Measurements from ENCODE around the gene HMG20A. TPM values are rescaled to one million over a fixed set of nuclear protein-coding genes. Genes with fewer than 3 reads are reported as not detected.
A peak's percentile ranks its signal among the peaks of the same experiment; 100 is the strongest.

The HMG20A gene
- total and polyA plus RNA-seq, 5 donors from 2014 or later = 24.4 to 32.3 (median 25.6) TPM

DNA sequence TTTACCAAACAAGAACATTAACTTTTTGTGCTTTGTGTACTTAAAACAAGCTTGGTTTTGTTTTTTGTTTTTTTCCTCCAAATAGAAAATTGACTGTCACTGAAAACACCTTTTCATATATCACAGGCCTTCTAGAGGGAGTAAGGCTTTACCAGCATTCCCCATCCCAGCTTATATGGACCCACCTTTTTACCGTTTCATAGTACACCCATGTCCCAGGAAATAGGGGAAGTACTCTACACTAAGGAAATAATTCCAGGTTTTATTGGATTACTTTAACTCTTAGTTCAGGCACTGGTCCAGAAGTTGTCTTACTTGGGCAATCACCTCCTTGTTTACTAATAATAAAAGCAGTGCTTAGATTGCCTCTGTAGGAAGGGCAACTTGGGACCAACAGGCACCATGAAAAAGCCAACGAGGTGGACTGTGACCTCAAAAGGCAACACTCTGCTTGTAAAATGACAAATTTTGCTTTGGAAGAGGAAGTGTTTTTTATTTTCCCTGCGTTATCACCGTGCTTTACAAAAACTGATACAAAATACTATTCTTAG, 26.2 kb downstream of the HMG20A start:
- H3K36me3 ChIP-seq (ENCODE audit: control insufficient read depth, insufficient read depth, low read length) = peaks cover 4% of the 10 kb centered on the region
- Mint-ChIP-seq H3K27me3 (no peaks in the 10 kb centered on the region), H3K36me3 (peaks cover 29% of the 10 kb centered on the region), H3K4me1 (peaks cover 17 to 41% (median 26%) of the 10 kb centered on the region in 4 donors), H3K4me3 (no peak overlapping the region), H3K9me3 (no peaks in the 10 kb centered on the region), H3K27ac (peak overlapping the region in 2 of 3 donors; percentile 49 to 51)
- ATAC-seq (ENCODE audit: low read depth in 2 of 2) = no peak
- no peak overlapping the region for H3K4me3 ChIP-seq (ENCODE audit: low read depth, low read length)
- H3K27ac ChIP-seq (ENCODE audit: insufficient read depth, low read length, poor library complexity, severe bottlenecking) = no peak overlapping the region
- H3K4me1 ChIP-seq (ENCODE audit: control insufficient read depth, insufficient read depth, low read length, poor library complexity, severe bottlenecking) = no peaks in the 10 kb centered on the region
- DNase-seq = no peak
- H3K27me3 ChIP-seq (ENCODE audit: control insufficient read depth, insufficient read depth, low read length) = no peaks in the 10 kb centered on the region
- H3K9me3 ChIP-seq (ENCODE audit: control insufficient read depth in 2 of 2, low read length in 2 of 2) = no peaks in the 10 kb centered on the region

DNA sequence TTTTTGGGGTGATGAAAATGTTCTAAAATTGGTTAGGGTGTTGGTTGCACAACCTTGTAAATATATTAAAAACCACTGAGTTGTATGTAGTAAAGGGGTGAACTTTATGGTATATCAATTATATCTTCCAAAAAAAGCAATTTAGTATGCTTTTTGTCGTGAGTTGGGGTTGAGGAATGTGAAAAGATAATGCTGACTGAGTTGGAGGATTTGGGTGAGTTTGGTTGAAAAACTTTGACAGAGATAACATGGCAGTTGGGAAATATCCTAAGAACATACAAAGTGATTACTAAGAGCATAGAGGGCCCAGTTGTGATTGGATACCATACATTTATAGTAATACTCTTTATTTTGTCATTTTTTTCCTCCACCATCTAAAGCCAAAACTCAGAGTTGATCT, 33.6 kb downstream of the HMG20A start:
- no peak for ATAC-seq (ENCODE audit: low read depth in 2 of 2)
- Mint-ChIP-seq H3K36me3 (peaks cover 6% of the 10 kb centered on the region), H3K27me3 (no peaks in the 10 kb centered on the region), H3K27ac (no peak overlapping the region), H3K4me3 (no peak overlapping the region), H3K4me1 (peaks cover 25 to 41% (median 38%) of the 10 kb centered on the region in 4 donors), H3K9me3 (no peaks in the 10 kb centered on the region)
- no peak for DNase-seq
- H3K4me3 ChIP-seq (ENCODE audit: low read depth, low read length) = no peak overlapping the region
- no peak overlapping the region for H3K27ac ChIP-seq (ENCODE audit: insufficient read depth, low read length, poor library complexity, severe bottlenecking)
- peaks cover 11% of the 10 kb centered on the region for H3K36me3 ChIP-seq (ENCODE audit: control insufficient read depth, insufficient read depth, low read length)
- no peaks in the 10 kb centered on the region for H3K9me3 ChIP-seq (ENCODE audit: control insufficient read depth in 2 of 2, low read length in 2 of 2)
- H3K27me3 ChIP-seq (ENCODE audit: control insufficient read depth, insufficient read depth, low read length) = no peaks in the 10 kb centered on the region
- H3K4me1 ChIP-seq (ENCODE audit: control insufficient read depth, insufficient read depth, low read length, poor library complexity, severe bottlenecking) = peaks cover 14% of the 10 kb centered on the region

DNA sequence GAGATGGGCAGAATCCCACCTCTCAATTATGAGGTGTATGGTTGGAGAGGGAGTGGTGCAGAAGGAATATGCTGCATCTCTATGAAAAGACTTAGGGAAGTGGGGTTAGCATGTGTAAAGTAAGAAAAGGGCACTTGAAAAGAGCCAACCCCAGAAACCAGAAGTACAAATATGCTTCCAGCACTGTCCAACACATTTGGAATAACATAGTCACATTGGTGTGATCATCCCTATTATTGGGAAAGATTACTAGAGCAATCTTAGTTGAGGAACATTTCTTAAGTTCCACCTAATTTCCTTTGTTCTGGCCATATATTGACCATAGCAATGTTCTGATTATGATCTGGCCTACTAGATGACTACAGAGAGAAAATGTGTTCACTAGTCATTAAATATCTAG, 34.3 kb downstream of the HMG20A start:
- Mint-ChIP-seq H3K27me3 (no peaks in the 10 kb centered on the region), H3K36me3 (peaks cover 10% of the 10 kb centered on the region), H3K4me1 (peaks cover 25 to 41% (median 36%) of the 10 kb centered on the region in 4 donors), H3K4me3 (no peak overlapping the region), H3K9me3 (peaks cover 0 to 1% (median 0%) of the 10 kb centered on the region in 7 donors), H3K27ac (no peak overlapping the region)
- Histone ChIP-seq H3K4me3 (ENCODE audit: low read depth, low read length) (no peak overlapping the region), H3K9me3 (ENCODE audit: control insufficient read depth in 2 of 2, low read length in 2 of 2) (no peaks in the 10 kb centered on the region), H3K4me1 (ENCODE audit: control insufficient read depth, insufficient read depth, low read length, poor library complexity, severe bottlenecking) (peaks cover 14% of the 10 kb centered on the region), H3K27ac (ENCODE audit: insufficient read depth, low read length, poor library complexity, severe bottlenecking) (no peak overlapping the region), H3K36me3 (ENCODE audit: control insufficient read depth, insufficient read depth, low read length) (peaks cover 14% of the 10 kb centered on the region), H3K27me3 (ENCODE audit: control insufficient read depth, insufficient read depth, low read length) (no peaks in the 10 kb centered on the region)
- DNase-seq (no peak), ATAC-seq (ENCODE audit: low read depth in 2 of 2) (no peak)

DNA sequence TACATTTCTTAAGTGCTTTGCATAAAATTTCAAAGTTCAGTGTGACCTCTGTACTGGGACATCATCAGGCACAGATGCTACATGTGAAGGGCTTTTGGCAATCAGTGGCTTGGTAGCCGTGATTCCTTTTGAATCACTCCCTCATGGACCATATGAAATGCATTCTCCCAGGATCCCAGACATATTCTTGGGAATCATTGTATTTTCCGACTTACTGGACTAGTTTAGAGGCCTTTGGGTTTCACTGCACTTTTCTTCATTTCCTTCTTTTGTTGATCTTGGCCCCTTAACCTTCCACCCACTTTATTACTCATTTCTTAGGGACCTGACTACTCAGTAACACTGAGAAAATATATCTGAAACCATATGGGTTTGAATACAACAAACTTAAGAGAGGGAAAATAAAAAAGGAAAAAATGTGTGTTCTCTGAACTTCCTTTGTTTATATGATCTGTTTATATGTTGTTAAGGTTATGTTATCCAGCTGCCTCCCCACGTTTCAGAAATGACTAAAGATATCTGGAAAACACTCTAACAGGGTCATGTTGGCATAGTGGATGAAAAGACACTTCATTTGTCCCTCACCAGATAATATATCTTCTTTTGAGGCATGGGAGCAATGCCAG, 35.1 kb downstream of the HMG20A start:
- no peak overlapping the region for H3K27ac ChIP-seq (ENCODE audit: insufficient read depth, low read length, poor library complexity, severe bottlenecking)
- Mint-ChIP-seq H3K36me3 (peaks cover 16% of the 10 kb centered on the region), H3K4me3 (no peak overlapping the region), H3K27ac (no peak overlapping the region), H3K4me1 (peaks cover 25 to 41% (median 37%) of the 10 kb centered on the region in 4 donors), H3K27me3 (no peaks in the 10 kb centered on the region), H3K9me3 (peaks cover 0 to 2% (median 0%) of the 10 kb centered on the region in 7 donors)
- no peaks in the 10 kb centered on the region for H3K9me3 ChIP-seq (ENCODE audit: control insufficient read depth in 2 of 2, low read length in 2 of 2)
- no peaks in the 10 kb centered on the region for H3K27me3 ChIP-seq (ENCODE audit: control insufficient read depth, insufficient read depth, low read length)
- H3K36me3 ChIP-seq (ENCODE audit: control insufficient read depth, insufficient read depth, low read length) = peaks cover 19% of the 10 kb centered on the region
- no peak overlapping the region for H3K4me3 ChIP-seq (ENCODE audit: low read depth, low read length)
- ATAC-seq (ENCODE audit: low read depth in 2 of 2) (no peak), DNase-seq (no peak)
- peaks cover 14% of the 10 kb centered on the region for H3K4me1 ChIP-seq (ENCODE audit: control insufficient read depth, insufficient read depth, low read length, poor library complexity, severe bottlenecking)

DNA sequence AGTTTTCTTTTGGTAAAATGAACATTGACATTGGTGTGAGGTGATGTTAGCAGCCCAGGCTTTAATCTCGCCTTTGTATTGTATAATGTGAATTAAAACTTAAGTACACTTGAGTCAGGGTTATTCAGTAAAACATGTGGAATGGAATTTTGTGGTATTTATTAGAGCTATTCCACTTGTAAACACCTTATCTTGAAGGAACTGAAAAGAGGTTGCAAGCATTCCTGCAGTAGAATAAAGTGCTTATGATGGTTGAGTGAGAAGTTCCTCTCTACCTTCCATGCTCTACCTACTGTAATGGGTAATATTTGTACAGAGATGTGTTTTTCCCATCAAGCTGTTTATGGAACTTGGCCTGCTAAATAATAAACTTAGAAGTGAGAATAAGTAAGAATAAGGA, 36.1 kb downstream of the HMG20A start:
- Mint-ChIP-seq H3K9me3 (peaks cover 0 to 2% (median 0%) of the 10 kb centered on the region in 7 donors), H3K27me3 (no peaks in the 10 kb centered on the region), H3K4me3 (no peak overlapping the region), H3K36me3 (peaks cover 23% of the 10 kb centered on the region), H3K4me1 (peaks cover 25 to 44% (median 39%) of the 10 kb centered on the region in 4 donors), H3K27ac (peak overlapping the region; percentile 2 to 81 (median 67))
- Histone ChIP-seq H3K9me3 (ENCODE audit: control insufficient read depth in 2 of 2, low read length in 2 of 2) (no peaks in the 10 kb centered on the region), H3K27me3 (ENCODE audit: control insufficient read depth, insufficient read depth, low read length) (no peaks in the 10 kb centered on the region), H3K27ac (ENCODE audit: insufficient read depth, low read length, poor library complexity, severe bottlenecking) (no peak overlapping the region), H3K4me3 (ENCODE audit: low read depth, low read length) (no peak overlapping the region), H3K36me3 (ENCODE audit: control insufficient read depth, insufficient read depth, low read length) (peaks cover 24% of the 10 kb centered on the region), H3K4me1 (ENCODE audit: control insufficient read depth, insufficient read depth, low read length, poor library complexity, severe bottlenecking) (peaks cover 14% of the 10 kb centered on the region)
- ATAC-seq (ENCODE audit: low read depth in 2 of 2) = no peak
- DNase-seq = no peak

DNA sequence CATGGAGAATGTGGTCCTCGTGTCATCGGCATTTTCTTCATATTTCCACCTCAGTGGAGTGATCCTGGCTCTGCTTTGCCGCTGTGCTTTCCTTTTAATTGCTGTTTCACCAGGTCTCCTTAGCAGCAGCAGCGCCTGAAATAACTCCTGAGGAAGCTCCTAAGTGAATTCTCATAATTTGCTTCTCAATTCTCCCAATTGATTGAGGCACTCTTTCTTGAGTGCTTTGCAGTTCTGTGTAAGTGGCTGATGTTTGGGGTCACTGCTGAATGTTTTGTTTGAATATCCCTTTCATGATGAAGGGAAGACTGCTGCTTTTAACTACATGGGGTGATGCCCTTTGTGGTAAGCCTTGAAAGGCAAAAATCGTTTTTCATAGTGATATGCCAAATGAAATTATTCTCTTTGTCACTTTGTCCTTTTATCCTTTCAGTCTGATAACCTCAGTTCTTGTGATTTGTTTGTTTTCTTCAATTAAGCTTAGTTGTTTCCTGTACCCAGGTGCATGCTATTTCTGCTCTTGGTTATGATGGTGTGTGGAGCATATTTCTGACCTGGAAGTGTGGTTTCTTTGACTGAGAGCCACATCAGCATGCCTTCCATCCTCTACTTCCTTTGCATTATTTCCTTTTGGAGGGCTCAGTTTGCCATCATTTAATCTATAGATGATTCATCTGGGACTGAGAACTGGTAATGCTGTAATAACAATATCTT, 36.7 kb downstream of the HMG20A start:
- H3K4me3 ChIP-seq (ENCODE audit: low read depth, low read length) = no peak overlapping the region
- H3K27ac Mint-ChIP-seq = peak overlapping the region; percentile 12 to 81 (median 67)

DNA sequence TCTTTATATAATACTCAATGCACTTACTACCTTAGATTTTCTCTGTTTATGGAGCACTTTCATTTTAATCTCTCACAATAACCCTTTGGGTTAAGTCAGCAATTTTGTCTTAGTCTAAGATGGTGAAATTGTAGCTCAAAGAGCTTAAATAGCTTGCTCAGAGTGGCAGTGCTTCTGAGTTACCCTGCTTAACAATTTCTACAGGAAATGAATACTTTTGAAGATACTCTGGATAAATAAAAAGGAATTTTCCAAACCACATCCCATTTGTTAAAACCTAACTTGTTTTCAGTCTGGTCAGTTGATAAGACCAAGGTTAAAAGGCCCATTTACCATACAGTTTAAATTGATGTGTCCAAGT, 37.2 kb downstream of the HMG20A start:
- Mint-ChIP-seq H3K4me3 (peak overlapping the region in 3 of 4 donors; percentile 6 to 30 (median 7)), H3K27me3 (no peaks in the 10 kb centered on the region)

More for the DNA sequence above, 36.7 kb downstream of the HMG20A start:
- H3K4me1 Mint-ChIP-seq = peaks cover 25 to 42% (median 36%) of the 10 kb centered on the region in 4 donors
- Histone ChIP-seq H3K27me3 (ENCODE audit: control insufficient read depth, insufficient read depth, low read length) (no peaks in the 10 kb centered on the region), H3K27ac (ENCODE audit: insufficient read depth, low read length, poor library complexity, severe bottlenecking) (peak overlapping the region; percentile 29), H3K4me1 (ENCODE audit: control insufficient read depth, insufficient read depth, low read length, poor library complexity, severe bottlenecking) (peaks cover 14% of the 10 kb centered on the region), H3K36me3 (ENCODE audit: control insufficient read depth, insufficient read depth, low read length) (peaks cover 24% of the 10 kb centered on the region), H3K9me3 (ENCODE audit: control insufficient read depth in 2 of 2, low read length in 2 of 2) (no peaks in the 10 kb centered on the region)
- H3K27me3 Mint-ChIP-seq = no peaks in the 10 kb centered on the region
- peaks cover 23% of the 10 kb centered on the region for H3K36me3 Mint-ChIP-seq
- DNase-seq (peak in 2 of 3 donors; percentile 1 to 38), ATAC-seq (ENCODE audit: low read depth in 2 of 2) (no peak)
- peaks cover 0 to 2% (median 0%) of the 10 kb centered on the region in 7 donors for H3K9me3 Mint-ChIP-seq
- peak overlapping the region; percentile 6 to 30 (median 16) for H3K4me3 Mint-ChIP-seq

More for the DNA sequence above, 37.2 kb downstream of the HMG20A start:
- DNase-seq (no peak), ATAC-seq (ENCODE audit: low read depth in 2 of 2) (no peak)
- Mint-ChIP-seq H3K27ac (peak overlapping the region in 1 of 3 donors; percentile 67), H3K9me3 (peaks cover 0 to 2% (median 0%) of the 10 kb centered on the region in 7 donors), H3K36me3 (peaks cover 23% of the 10 kb centered on the region), H3K4me1 (peaks cover 25 to 42% (median 35%) of the 10 kb centered on the region in 4 donors)
- Histone ChIP-seq H3K27me3 (ENCODE audit: control insufficient read depth, insufficient read depth, low read length) (no peaks in the 10 kb centered on the region), H3K36me3 (ENCODE audit: control insufficient read depth, insufficient read depth, low read length) (peaks cover 24% of the 10 kb centered on the region), H3K27ac (ENCODE audit: insufficient read depth, low read length, poor library complexity, severe bottlenecking) (peak overlapping the region; percentile 29), H3K4me1 (ENCODE audit: control insufficient read depth, insufficient read depth, low read length, poor library complexity, severe bottlenecking) (peaks cover 14% of the 10 kb centered on the region), H3K4me3 (ENCODE audit: low read depth, low read length) (no peak overlapping the region), H3K9me3 (ENCODE audit: control insufficient read depth in 2 of 2, low read length in 2 of 2) (no peaks in the 10 kb centered on the region)
